ENCODE results near the gene IKZF4. TPM values are rescaled to one million over a fixed set of nuclear protein-coding genes. Genes with fewer than 3 reads are reported as not detected.

The IKZF4 gene
- total and polyA plus RNA-seq, 2 of the 8 experiments (the other 6 are each of a cell fraction or from before 2014, with no cell fraction given): 8.0 to 13.3 TPM

GRCh38 chr12:56078931-56079722 is 58.3 kb downstream of the IKZF4 start (continued):
- TF ChIP-seq NANOG (IDR thresholded peaks at IDR 0.05; ENCODE audit: insufficient read depth, low read depth, low read length, poor library complexity, severe bottlenecking): no peak
- TF ChIP-seq CREB1 (IDR thresholded peaks at IDR 0.05): 0 out of 2 replicates have a peak, but pooled peaks have one; percentile 35
- TF ChIP-seq RAD21 (IDR thresholded peaks at IDR 0.05 in 1 of 2, conservative IDR thresholded peaks at IDR 0.05 in 1 of 2; ENCODE audit: low read depth in 2 of 2, low read length in 2 of 2): peak; percentile 35 to 51; a peak in 3 of 4 replicates
- peak; percentile 60; the same call in 1 of the 2 replicates for TF ChIP-seq BACH1 (IDR thresholded peaks at IDR 0.05; ENCODE audit: low read length)
- TF ChIP-seq SP1 (IDR thresholded peaks at IDR 0.05; ENCODE audit: low read depth, low read length): no peak
- peak; percentile 73 to 81 (median 78) for TF ChIP-seq CTCF (IDR thresholded peaks at IDR 0.05; ENCODE audit: control extremely low read depth in 1 of 3, insufficient read depth in 1 of 3, low read depth in 1 of 3, low read length in 3 of 3)
- peak; percentile 87 for TF ChIP-seq TAF7 (optimal IDR thresholded peaks at IDR 0.05; ENCODE audit: borderline replicate concordance, low read depth, low read length)
- TF ChIP-seq HDAC2 (IDR thresholded peaks at IDR 0.05; ENCODE audit: borderline replicate concordance in 1 of 2, low read depth in 2 of 2, low read length in 2 of 2): 0 out of 4 replicates have a peak, but pooled peaks have one; percentile 4 to 16
- peak; percentile 33 for TF ChIP-seq KDM4A (IDR thresholded peaks at IDR 0.05; ENCODE audit: low read depth, low read length, severe bottlenecking)
- no peak for TF ChIP-seq JUN (IDR thresholded peaks at IDR 0.05; ENCODE audit: low read depth, low read length)
- no peak for TF ChIP-seq SRF (IDR thresholded peaks at IDR 0.05; ENCODE audit: low read depth, low read length)
- TF ChIP-seq EP300 (IDR thresholded peaks at IDR 0.05; ENCODE audit: borderline replicate concordance in 1 of 2, low read depth in 2 of 2, low read length in 2 of 2): 0 out of 3 replicates have a peak, but pooled peaks of 1 of the 2 experiments have one; percentile 38
- TF ChIP-seq PHF8 (conservative IDR thresholded peaks at IDR 0.05; ENCODE audit: low read depth, low read length): peak; percentile 86
- no peak for TF ChIP-seq GTF2F1 (IDR thresholded peaks at IDR 0.05; ENCODE audit: borderline replicate concordance, low read depth, low read length)
- TF ChIP-seq RBBP5 (IDR thresholded peaks at IDR 0.05; ENCODE audit: borderline replicate concordance, low read depth, low read length): peak; percentile 73; the same call in 1 of the 2 replicates

Data from H1 (cell line).